GM15510 (cell line): ENCODE data around the gene SLC9A3.

ENCODE experiments used
- POLR2A ChIP-seq: IDR thresholded peaks from 3 replicates; pipeline ENCODE4 v1.6.1; 2011; ENCODE audit warnings: borderline replicate concordance; ENCODE audit not compliant: insufficient read length; ENCODE audit errors: extremely low read depth

The SLC9A3 gene

GRCh38 chr5:527646-528628 is 3.7 kb upstream of the SLC9A3 start:
- no peak for TF ChIP-seq POLR2A

- TF ChIP-seq POLR2A = no peak
Observed at GRCh38 chr5:526456-527088, 2.3 kb upstream of the SLC9A3 start.

GRCh38 chr5:525916-526315 is 1.7 kb upstream of the SLC9A3 start:
- TF ChIP-seq POLR2A = no peak

GRCh38 chr5:524973-525761 is 918 bp upstream of the SLC9A3 start:
- no peak for TF ChIP-seq POLR2A

GRCh38 chr5:523441-524222 is 617 bp downstream of the SLC9A3 start:
- no peak for TF ChIP-seq POLR2A

- TF ChIP-seq POLR2A = no peak
Observed at GRCh38 chr5:522899-523440, 1.3 kb downstream of the SLC9A3 start.

GRCh38 chr5:522116-522515 is 2.1 kb downstream of the SLC9A3 start:
- no peak for TF ChIP-seq POLR2A

GRCh38 chr5:521680-522079 is 2.6 kb downstream of the SLC9A3 start:
- no peak for TF ChIP-seq POLR2A

- no peak for TF ChIP-seq POLR2A
Observed at GRCh38 chr5:520850-521226, 3.4 kb downstream of the SLC9A3 start.

GRCh38 chr5:520196-520849 is 3.9 kb downstream of the SLC9A3 start:
- no peak for TF ChIP-seq POLR2A

- no peak for TF ChIP-seq POLR2A
Observed at GRCh38 chr5:518721-519120, 5.5 kb downstream of the SLC9A3 start.

GRCh38 chr5:517535-518100 is 6.6 kb downstream of the SLC9A3 start:
- TF ChIP-seq POLR2A = no peak

GRCh38 chr5:516980-517379 is 7.3 kb downstream of the SLC9A3 start:
- no peak for TF ChIP-seq POLR2A
